Trophoblast cell (in vitro differentiated cells and primary cell): Measurements from ENCODE around the gene CRK.

Experiments used
- DNase-seq, 2 donors: peaks; one replicate each; pipeline ENCODE4 v3.0.0-alpha.2; 2016
- H2AFZ ChIP-seq: 2 replicates; pipeline ENCODE4 v1.6.1; 2013; ENCODE audit warnings: low read length, moderate library complexity, mild to moderate bottlenecking; ENCODE audit not compliant: insufficient read depth, poor library complexity
- H2AK5ac ChIP-seq: 2 replicates; pipeline ENCODE4 v1.6.1; 2013; ENCODE audit warnings: mild to moderate bottlenecking, low read length
- H2BK120ac ChIP-seq: 2 replicates; pipeline ENCODE4 v1.6.1; 2013; ENCODE audit warnings: low read length, mild to moderate bottlenecking, moderate library complexity; ENCODE audit not compliant: insufficient read depth, poor library complexity
- H2BK12ac ChIP-seq: 2 replicates; pipeline ENCODE4 v1.6.1; 2013; ENCODE audit warnings: mild to moderate bottlenecking, low read length, moderate library complexity
- H2BK5ac ChIP-seq: 2 replicates; pipeline ENCODE4 v1.6.1; 2013; ENCODE audit warnings: low read length, low read depth, moderate library complexity, mild to moderate bottlenecking; ENCODE audit not compliant: poor library complexity
- H3K14ac ChIP-seq: 2 replicates; pipeline ENCODE4 v1.6.1; 2013; ENCODE audit warnings: mild to moderate bottlenecking, low read length
- H3K18ac ChIP-seq: 2 replicates; pipeline ENCODE4 v1.6.1; 2013; ENCODE audit warnings: mild to moderate bottlenecking, low read length
- H3K23ac ChIP-seq: 2 replicates; pipeline ENCODE4 v1.6.1; 2013; ENCODE audit warnings: low read length
- H3K27ac ChIP-seq: 2 replicates; pipeline ENCODE4 v1.5.1; 2013; ENCODE audit warnings: low read depth, mild to moderate bottlenecking, inconsistent platforms, low read length, moderate library complexity
- H3K27me3 ChIP-seq: 2 replicates; pipeline ENCODE4 v1.6.1; 2013; ENCODE audit warnings: inconsistent platforms, mild to moderate bottlenecking, low read length, moderate library complexity; ENCODE audit not compliant: insufficient read depth
- H3K36me3 ChIP-seq, 2 experiments: 1 replicate in 1 of 2; 2 replicates in 1 of 2; pipeline ENCODE4 v1.6.1; 2013; ENCODE audit warnings: low read length in 2 of 2, mild to moderate bottlenecking in 2 of 2, moderate library complexity in 1 of 2; ENCODE audit not compliant: insufficient read depth in 2 of 2, control insufficient read depth in 1 of 2
- H3K4ac ChIP-seq: 2 replicates; pipeline ENCODE4 v1.6.1; 2013; ENCODE audit warnings: low read depth, mild to moderate bottlenecking, low read length, moderate library complexity
- H3K4me1 ChIP-seq, 2 experiments: 1 replicate in 1 of 2; 2 replicates in 1 of 2; pipeline ENCODE4 v1.6.1; 2013; ENCODE audit warnings: low read length in 2 of 2, mild to moderate bottlenecking in 2 of 2, moderate library complexity in 1 of 2; ENCODE audit not compliant: insufficient read depth in 2 of 2, control insufficient read depth in 1 of 2
- H3K4me2 ChIP-seq: 2 replicates; pipeline ENCODE4 v1.6.1; 2013; ENCODE audit warnings: inconsistent platforms, mild to moderate bottlenecking, low read length, moderate library complexity
- H3K4me3 ChIP-seq: 2 replicates; pipeline ENCODE4 v1.5.1; 2013; ENCODE audit warnings: mild to moderate bottlenecking, low read depth, low read length, inconsistent platforms
- H3K79me1 ChIP-seq: one replicate; pipeline ENCODE4 v1.6.1; 2013; ENCODE audit warnings: low read length
- H3K79me2 ChIP-seq: 2 replicates; pipeline ENCODE4 v1.6.1; 2013; ENCODE audit warnings: low read length, mild to moderate bottlenecking; ENCODE audit not compliant: control insufficient read depth, insufficient read depth, poor library complexity
- H3K9ac ChIP-seq: 2 replicates; pipeline ENCODE4 v1.6.1; 2013; ENCODE audit warnings: mild to moderate bottlenecking, low read length
- H3K9me3 ChIP-seq: 2 replicates; pipeline ENCODE4 v1.6.1; 2013; ENCODE audit warnings: low read depth, mild to moderate bottlenecking, control low read depth, inconsistent platforms, low read length; ENCODE audit not compliant: insufficient read depth
- H4K12ac ChIP-seq: 2 replicates; pipeline ENCODE4 v1.6.1; 2013; ENCODE audit warnings: low read depth, mild to moderate bottlenecking, low read length, moderate library complexity
- H4K8ac ChIP-seq: 2 replicates; pipeline ENCODE4 v1.6.1; 2013; ENCODE audit warnings: low read depth, mild to moderate bottlenecking, low read length, moderate library complexity
- H4K91ac ChIP-seq: one replicate; pipeline ENCODE4 v1.6.1; 2013; ENCODE audit warnings: low read depth, mild to moderate bottlenecking, low read length, moderate library complexity
- WGBS: extraction: QIAGEN DNeasy Blood & Tissue Kit; methylation state at CpG from one replicate; pipeline ENCODE4 v1.1.7; 2013; ENCODE audit warnings: missing lambda C conversion rate; ENCODE audit not compliant: insufficient read length, insufficient coverage; ENCODE audit errors: extremely low coverage; 5-methylcytosine and 5-hydroxymethylcytosine counted together

CRK gene

DNA sequence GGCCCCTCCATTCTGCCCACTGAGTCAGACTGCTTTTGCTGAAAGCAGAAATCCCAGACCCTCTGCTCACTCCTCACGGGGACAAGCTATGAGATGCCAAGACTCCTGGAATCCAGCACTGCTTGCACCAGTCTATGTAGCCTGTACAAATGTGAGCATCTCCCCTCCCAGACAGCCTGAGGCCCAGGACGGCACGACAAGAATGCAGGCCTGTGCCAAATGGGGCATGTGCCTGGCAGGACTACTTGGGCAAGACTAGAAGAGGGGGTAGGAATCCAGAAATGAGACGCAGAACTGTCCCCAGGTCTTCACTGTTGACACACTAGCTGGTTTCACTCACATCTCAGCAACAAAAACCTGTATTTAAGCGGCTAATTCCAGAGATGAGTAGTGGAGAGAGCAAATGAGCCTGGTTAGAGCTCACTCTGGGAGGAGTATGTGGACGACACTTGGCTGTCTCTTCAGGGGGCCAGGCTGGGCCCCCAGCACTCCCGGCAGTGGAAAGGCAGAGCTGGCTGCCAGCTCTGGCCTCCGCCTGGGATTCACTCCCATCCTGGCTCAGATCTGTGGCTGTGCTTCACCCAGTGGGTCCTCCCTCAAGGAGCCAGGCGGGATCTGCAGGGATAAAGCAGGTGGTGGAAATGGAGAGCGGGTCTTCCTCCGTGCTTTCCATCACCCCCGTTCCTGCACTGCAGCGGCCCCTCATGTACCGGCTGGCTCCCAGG is 39.4 kb upstream of the CRK start:
- no peak overlapping the region for H3K14ac ChIP-seq
- H4K8ac ChIP-seq, result no peak overlapping the region
- H3K27me3 ChIP-seq, result no peaks in the 10 kb centered on the region
- H2AK5ac ChIP-seq, result no peak overlapping the region
- H3K18ac ChIP-seq, result no peak overlapping the region
- no peak overlapping the region for H4K12ac ChIP-seq
- H3K79me2 ChIP-seq, result peaks cover 11% of the 10 kb centered on the region
- no peak for DNase-seq
- WGBS, result no CpG with 5 or more reads among the region's 14 CpGs
- no peak overlapping the region for H3K4ac ChIP-seq
- no peak overlapping the region for H2BK12ac ChIP-seq
- no peak overlapping the region for H3K4me2 ChIP-seq
- peaks cover 13 to 21% of the 10 kb centered on the region in 2 experiments for H3K4me1 ChIP-seq
- no peaks in the 10 kb centered on the region for H3K9me3 ChIP-seq
- H3K79me1 ChIP-seq, result peaks cover 19% of the 10 kb centered on the region
- no peak overlapping the region for H3K9ac ChIP-seq
- no peak overlapping the region for H4K91ac ChIP-seq
- H3K36me3 ChIP-seq, result peaks cover 19 to 33% of the 10 kb centered on the region in 2 experiments
- no peak overlapping the region for H2BK5ac ChIP-seq
- H3K4me3 ChIP-seq, result no peak overlapping the region
- no peak overlapping the region for H3K27ac ChIP-seq
- H2AFZ ChIP-seq, result no peak overlapping the region
- no peak overlapping the region for H2BK120ac ChIP-seq
- H3K23ac ChIP-seq, result no peak overlapping the region

DNA sequence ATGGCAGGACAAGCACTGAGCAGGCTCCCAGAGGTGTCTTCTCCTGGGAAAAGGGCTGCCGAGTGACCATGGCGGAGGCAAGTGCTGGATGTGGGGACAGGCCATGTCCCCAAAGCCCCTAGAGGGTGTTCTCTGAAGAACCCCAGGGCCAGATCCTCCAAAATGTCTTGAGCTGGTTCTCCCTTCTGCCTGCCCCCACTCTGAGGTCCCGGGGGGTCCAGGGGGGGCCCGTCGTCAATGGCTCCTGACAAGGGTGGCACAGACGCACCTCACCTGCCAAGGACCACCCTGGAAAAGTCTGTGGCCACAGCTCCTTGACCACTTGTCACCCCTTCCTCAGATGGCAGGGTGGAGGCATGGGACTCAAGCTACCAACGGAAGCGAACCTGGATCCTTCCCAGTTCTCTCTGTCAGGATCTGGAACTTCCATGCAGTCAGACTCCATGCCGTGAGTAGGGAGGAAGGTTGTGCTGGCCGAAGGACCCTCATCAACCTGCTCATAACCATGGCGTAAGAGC is 38.8 kb upstream of the CRK start:
- Histone ChIP-seq H4K8ac (no peak overlapping the region), H3K9me3 (no peaks in the 10 kb centered on the region), H3K4me3 (no peak overlapping the region), H2BK12ac (no peak overlapping the region), H3K79me2 (peaks cover 11% of the 10 kb centered on the region), H3K4me1 (peaks cover 16 to 24% of the 10 kb centered on the region in 2 experiments), H4K12ac (no peak overlapping the region), H3K36me3 (peaks cover 19 to 33% of the 10 kb centered on the region in 2 experiments), H2AFZ (no peak overlapping the region), H3K27me3 (no peaks in the 10 kb centered on the region), H2AK5ac (no peak overlapping the region), H3K18ac (no peak overlapping the region), H3K14ac (no peak overlapping the region), H3K79me1 (peaks cover 21% of the 10 kb centered on the region), H2BK5ac (no peak overlapping the region), H3K9ac (no peak overlapping the region), H3K23ac (no peak overlapping the region), H2BK120ac (no peak overlapping the region), H4K91ac (no peak overlapping the region), H3K27ac (no peak overlapping the region), H3K4me2 (no peak overlapping the region), H3K4ac (no peak overlapping the region)
- DNase-seq, result no peak
- WGBS, result no CpG with 5 or more reads among the region's 11 CpGs

- H3K9me3 ChIP-seq, result no peaks in the 10 kb centered on the region
- H2AK5ac ChIP-seq, result no peak overlapping the region
- no peak overlapping the region for H3K18ac ChIP-seq
- no peak overlapping the region for H4K8ac ChIP-seq
- H3K4me1 ChIP-seq, result peaks cover 17 to 25% of the 10 kb centered on the region in 2 experiments
- DNase-seq, result no peak
- H3K4me2 ChIP-seq, result no peak overlapping the region
- no peak overlapping the region for H3K23ac ChIP-seq
- no peak overlapping the region for H3K4ac ChIP-seq
- peaks cover 22% of the 10 kb centered on the region for H3K79me1 ChIP-seq
- H3K14ac ChIP-seq, result no peak overlapping the region
- H4K91ac ChIP-seq, result no peak overlapping the region
- H4K12ac ChIP-seq, result no peak overlapping the region
- H3K9ac ChIP-seq, result no peak overlapping the region
- peaks cover 11% of the 10 kb centered on the region for H3K79me2 ChIP-seq
- WGBS, result no CpG with 5 or more reads among the region's 7 CpGs
- no peak overlapping the region for H2BK12ac ChIP-seq
- no peak overlapping the region for H3K4me3 ChIP-seq
- H2BK120ac ChIP-seq, result no peak overlapping the region
- no peaks in the 10 kb centered on the region for H3K27me3 ChIP-seq
- peaks cover 19 to 33% of the 10 kb centered on the region in 2 experiments for H3K36me3 ChIP-seq
- no peak overlapping the region for H3K27ac ChIP-seq
- no peak overlapping the region for H2BK5ac ChIP-seq
- H2AFZ ChIP-seq, result no peak overlapping the region
Observed at GRCh38 chr17:1494203-1494602, 38.2 kb upstream of the CRK start.

DNA sequence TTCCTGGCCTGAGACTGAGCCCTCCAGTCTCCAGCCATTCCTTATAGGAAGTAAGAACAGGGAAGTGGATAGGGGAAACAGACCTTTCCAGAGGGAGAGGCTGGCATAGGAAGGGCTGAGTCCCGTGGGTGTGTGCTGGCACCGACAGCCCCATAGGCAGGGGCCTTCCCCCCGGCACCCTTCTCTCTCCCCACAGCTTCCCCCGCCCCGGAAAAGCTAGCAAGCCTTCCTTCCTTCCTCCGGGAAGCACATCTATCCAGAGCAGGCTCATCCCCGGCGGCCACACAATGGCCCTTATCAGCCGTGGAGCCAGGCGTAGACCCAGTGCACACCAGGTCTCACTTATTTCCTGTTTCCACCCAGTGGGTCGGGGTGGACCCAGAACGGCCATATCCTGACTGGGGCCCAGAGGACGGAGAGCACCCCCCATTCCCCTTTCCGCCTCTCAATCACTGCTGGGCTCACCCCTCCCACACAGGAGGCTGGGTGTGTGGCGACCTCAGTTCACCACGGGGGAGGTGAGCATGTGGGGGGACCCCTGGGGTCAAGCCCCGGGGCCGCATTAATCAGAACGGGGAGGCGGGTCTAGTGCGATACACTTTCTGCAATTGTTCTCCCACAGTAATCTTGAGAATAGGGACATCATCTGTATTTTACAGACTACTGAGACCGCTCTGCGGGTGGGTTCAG is 37.4 kb upstream of the CRK start:
- H3K23ac ChIP-seq, result no peak overlapping the region
- H3K14ac ChIP-seq, result no peak overlapping the region
- peaks cover 19 to 33% of the 10 kb centered on the region in 2 experiments for H3K36me3 ChIP-seq
- H3K79me2 ChIP-seq, result peaks cover 12% of the 10 kb centered on the region
- no peak overlapping the region for H2BK12ac ChIP-seq
- peaks cover 24 to 32% of the 10 kb centered on the region in 2 experiments for H3K4me1 ChIP-seq
- H3K79me1 ChIP-seq, result peaks cover 29% of the 10 kb centered on the region
- no peaks in the 10 kb centered on the region for H3K9me3 ChIP-seq
- H3K27me3 ChIP-seq, result no peaks in the 10 kb centered on the region
- no peak overlapping the region for H2AFZ ChIP-seq
- no peak overlapping the region for H2AK5ac ChIP-seq
- H2BK5ac ChIP-seq, result no peak overlapping the region
- peak in 1 of 2 donors; percentile 15 for DNase-seq
- H2BK120ac ChIP-seq, result no peak overlapping the region
- H3K9ac ChIP-seq, result no peak overlapping the region
- H4K12ac ChIP-seq, result no peak overlapping the region
- H3K18ac ChIP-seq, result no peak overlapping the region
- WGBS, result no CpG with 5 or more reads among the region's 23 CpGs
- no peak overlapping the region for H3K4ac ChIP-seq
- H3K4me2 ChIP-seq, result no peak overlapping the region
- H3K4me3 ChIP-seq, result no peak overlapping the region
- peak overlapping the region; percentile 64 for H4K8ac ChIP-seq
- no peak overlapping the region for H3K27ac ChIP-seq
- H4K91ac ChIP-seq, result no peak overlapping the region
